RCC 7860 (cell line): ENCODE measurements around the gene XKR7.

Experiments used
- DNase-seq: peaks from one replicate; pipeline ENCODE4 v3.0.0-alpha.2; 2015; ENCODE audit warnings: low spot score
- FAIRE-seq: peaks from 2 replicates; lab custom pipeline; 2012; peaks lifted over from hg19 to GRCh38; lab: Jason Lieb, UNC

XKR7 gene

GRCh38 chr20:32035426-32035779 lies 67.5 kb downstream of the XKR7 start:
- FAIRE-seq (no peak), DNase-seq (no peak)

DNA sequence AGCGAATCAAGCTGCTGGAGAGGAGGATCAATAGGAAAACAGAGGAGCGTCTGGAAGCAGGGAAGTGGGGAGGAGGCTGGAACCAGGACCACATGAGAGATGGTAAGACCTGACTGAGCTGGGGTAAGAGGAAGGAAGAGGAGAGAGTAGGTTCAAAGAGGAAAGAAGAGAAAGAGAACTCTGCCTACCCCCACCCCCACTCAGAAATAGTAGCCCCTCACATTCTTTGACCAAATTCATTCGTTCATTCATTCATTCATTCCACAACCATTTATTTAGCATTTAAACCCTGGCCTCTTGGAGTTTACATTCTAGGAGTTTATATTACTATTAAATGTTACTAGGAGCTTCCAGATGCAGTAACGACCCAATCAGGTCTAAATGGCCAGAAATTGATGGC lies 68.3 kb downstream of the XKR7 start:
- DNase-seq: no peak
- FAIRE-seq: no peak

GRCh38 chr20:32036716-32037485 lies 69.0 kb downstream of the XKR7 start:
- DNase-seq (no peak), FAIRE-seq (no peak)

- DNase-seq (no peak), FAIRE-seq (no peak)
Measured at GRCh38 chr20:32037929-32038328, 70.0 kb downstream of the XKR7 start.

DNA sequence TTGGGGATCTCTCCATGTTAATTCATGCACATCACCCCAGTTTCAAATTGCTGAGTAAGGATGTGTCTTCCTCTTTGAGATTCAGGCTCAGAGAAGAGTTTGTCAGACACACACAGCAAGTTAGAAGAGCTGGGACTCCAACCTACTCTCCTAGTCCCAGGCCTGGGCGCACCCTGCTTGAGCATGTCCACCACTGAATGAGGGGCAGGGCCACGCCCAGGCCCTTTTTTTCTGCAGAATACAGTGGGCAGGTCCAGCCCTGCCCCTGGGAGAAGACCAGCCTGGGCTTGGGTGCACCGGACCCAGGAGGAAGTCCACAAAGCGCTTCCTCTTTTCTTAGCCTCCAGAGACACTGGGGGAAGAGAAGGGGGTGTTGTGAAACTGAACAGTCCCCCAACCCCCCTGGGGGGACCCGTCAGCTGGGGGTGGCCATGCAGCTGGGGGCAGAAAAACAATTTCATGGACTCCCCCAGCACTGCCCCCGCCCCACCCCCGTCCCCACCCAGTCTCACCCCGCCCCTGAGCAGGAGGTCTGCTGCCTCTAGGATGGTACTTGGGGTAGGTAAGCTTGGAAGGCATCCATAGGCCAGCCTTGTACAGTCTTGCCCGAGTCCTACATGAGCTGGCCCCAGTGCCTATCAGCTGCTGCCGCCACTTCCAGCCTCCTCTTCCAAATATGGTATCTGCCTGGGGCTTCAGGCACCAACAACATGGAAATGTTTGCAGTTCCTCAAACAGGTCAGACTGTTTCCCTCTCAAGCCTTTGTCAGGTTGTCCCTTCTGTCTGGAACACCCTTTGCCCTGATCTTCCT lies 72.4 kb downstream of the XKR7 start:
- FAIRE-seq (no peak), DNase-seq (no peak)

DNA sequence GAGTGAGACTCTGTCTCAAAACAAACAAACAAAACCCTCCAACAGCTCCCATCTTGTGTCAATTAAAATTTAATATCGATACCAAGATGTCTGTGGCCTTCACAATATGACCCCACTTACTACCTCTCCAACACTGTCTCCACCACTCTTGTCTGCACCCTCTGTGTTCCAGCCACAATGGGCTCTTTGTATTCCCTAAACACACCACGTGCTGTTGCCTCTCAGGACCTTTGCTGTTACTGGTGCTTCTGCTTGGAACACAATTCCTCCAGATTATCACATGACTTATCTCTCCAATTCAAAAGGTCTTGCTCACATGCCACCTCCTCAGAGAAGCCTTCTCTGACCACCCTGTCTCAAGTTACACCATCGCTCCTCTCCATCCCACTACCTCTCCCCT lies 78.0 kb downstream of the XKR7 start:
- DNase-seq (no peak), FAIRE-seq (no peak)

GRCh38 chr20:32050324-32050841 lies 82.4 kb downstream of the XKR7 start:
- FAIRE-seq: no peak

GRCh38 chr20:32050851-32051556 lies 83.1 kb downstream of the XKR7 start:
- DNase-seq (no peak), FAIRE-seq (no peak)

More at GRCh38 chr20:32050324-32050841, 82.4 kb downstream of the XKR7 start:
- no peak for DNase-seq

- FAIRE-seq (no peak), DNase-seq (no peak)
Measured at GRCh38 chr20:32051720-32052089, 83.8 kb downstream of the XKR7 start.

GRCh38 chr20:32052090-32052777 lies 84.3 kb downstream of the XKR7 start, which contains the start of gene HCK:
Gene HCK, plus strand, starts transcription at chr20:32052242.
- no peak for FAIRE-seq
- no peak for DNase-seq

GRCh38 chr20:32052778-32053362 lies 84.9 kb downstream of the XKR7 start:
- no peak for FAIRE-seq
- DNase-seq: no peak
